Transverse colon (tissue), 4 donors: Measurements from ENCODE around the gene EIF3B. TPM values are rescaled to one million over a fixed set of nuclear protein-coding genes. Genes with fewer than 3 reads are reported as not detected.
A peak's percentile ranks its signal among the peaks of the same experiment; 100 is the strongest.
"Not testable (repeated sequence)": the region's sequence is repeated elsewhere in the genome, so short reads cannot be mapped to it uniquely, and the experiment has no call there.

Experiments
- DNase-seq: peaks from one replicate; pipeline ENCODE4 v3.0.0-alpha.2; 2019
- H3K27ac ChIP-seq, 4 donors: fragments of 200-600 bp; sonication (generic); 2 replicates each; pipeline ENCODE4 v1.5.1; 2016 to 2018; ENCODE audit warnings: inconsistent platforms in 4 of 4
- H3K27me3 ChIP-seq: fragments of 200-600 bp; sonication (generic); 2 replicates; pipeline ENCODE4 v1.5.1; 2017; ENCODE audit warnings: inconsistent platforms
- H3K36me3 ChIP-seq, 4 donors: fragments of 200-600 bp; sonication (generic); 2 replicates each; pipeline ENCODE4 v1.5.1; 2017 to 2019; ENCODE audit warnings: inconsistent platforms in 4 of 4
- H3K4me1 ChIP-seq, 4 donors: fragments of 200-600 bp; sonication (generic); 2 replicates each; pipeline ENCODE4 v1.5.1; 2017 to 2020; ENCODE audit warnings: inconsistent platforms in 4 of 4
- H3K4me3 ChIP-seq, 4 donors: fragments of 200-600 bp; sonication (generic); 1 replicate in 1 of 4; 2 replicates in 3 of 4; pipeline versions ENCODE4 v1.5.1 to v1.6.1; 2017 to 2019; ENCODE audit warnings: inconsistent platforms in 4 of 4
- H3K9me3 ChIP-seq, 2 donors: fragments of 200-600 bp; sonication (generic); 2 replicates each; pipeline ENCODE4 v1.5.1; 2017 to 2019; ENCODE audit warnings: inconsistent platforms in 2 of 2
- CTCF ChIP-seq, 5 experiments: fragments of 200-600 bp in 3 of 5; fragments of 450-650 bp in 2 of 5; sonication (generic) in 3 of 5; IDR thresholded peaks; 1 replicate in 2 of 5; 2 replicates in 3 of 5; pipeline ENCODE4 v1.5.1; 2016 to 2017; ENCODE audit warnings: antibody characterized with exemption in 5 of 5, inconsistent platforms in 3 of 5, mild to moderate bottlenecking in 2 of 5, moderate library complexity in 1 of 5
- EP300 ChIP-seq: sonication (generic); formaldehyde crosslinking; IDR thresholded peaks from one replicate; pipeline ENCODE4 v1.6.1; 2017; ENCODE audit warnings: antibody characterized with exemption, low read depth
- POLR2A ChIP-seq: fragments of 450-650 bp; IDR thresholded peaks from one replicate; pipeline ENCODE4 v1.6.1; 2016; ENCODE audit warnings: antibody characterized with exemption, mild to moderate bottlenecking, moderate library complexity
- POLR2AphosphoS5 ChIP-seq, 3 donors: sonication (generic); formaldehyde crosslinking; IDR thresholded peaks; one replicate each; pipeline ENCODE4 v1.6.1; 2016; ENCODE audit warnings: antibody characterized with exemption in 3 of 3
- WGBS, 2 donors: methylation state at CpG; one replicate each; pipeline ENCODE4 v1.1.5; 2018; ENCODE audit warnings: low coverage in 1 of 2; 5-methylcytosine and 5-hydroxymethylcytosine counted together
- in situ Hi-C, 4 donors: fragments of 200-750 bp; cut with MboI; loops; one replicate each; pipeline versions ENCODE4 v1.15.0 to v1.15.1; 2017; ENCODE audit warnings: low sequenced_read_pairs in 3 of 4, low pct_ligation_motif_present in 1 of 4, low pct_unique_long_range_greater_than_20kb in 1 of 4
- intact Hi-C: fragments of 100-400 bp; cut with DNase I; formaldehyde crosslinking; loops from one replicate; pipeline ENCODE4 v1.15.1; 2023; ENCODE audit warnings: low total_unique reads
- total RNA-seq, 4 donors: library from RNA; depleted of rRNA; stranded (reverse); fragments of >200 nt; gene quantifications; one replicate each; pipeline ENCODE4 v1.1.0, GENCODE V29; 2016

Gene EIF3B
- total RNA-seq, 4 donors from 2014 or later = 75.4 to 201 (median 90.6) TPM

- intact Hi-C loops = no loop called here
- in situ Hi-C loops = loop anchor here in 2 of 4 donors (25.0 kb wide), 1 partner anchor 738 kb away; no protein-coding TSS in a partner anchor
Measured at GRCh38 chr7:2325162-2325561, 29.5 kb upstream of the EIF3B start.

GRCh38 chr7:2326951-2327350 lies 27.7 kb upstream of the EIF3B start:
- WGBS, 2 donors = 83 to 94% methylated on average over 7 of the region's 7 CpGs
- Histone ChIP-seq H3K27ac (no peak overlapping the region), H3K4me1 (no peaks in the 10 kb centered on the region), H3K4me3 (no peak overlapping the region), H3K27me3 (no peaks in the 10 kb centered on the region), H3K9me3 (no peaks in the 10 kb centered on the region), H3K36me3 (no peaks in the 10 kb centered on the region)
- no peak for DNase-seq
- intact Hi-C loops = no loop called here
- no peak for TF ChIP-seq CTCF (IDR thresholded peaks at IDR 0.05)
- no peak for TF ChIP-seq POLR2AphosphoS5 (IDR thresholded peaks at IDR 0.05)
- TF ChIP-seq EP300 = no peak
- no peak for TF ChIP-seq POLR2A
- in situ Hi-C loops = loop anchor here in 2 of 4 donors (25.0 kb wide), 1 partner anchor 740 kb away; no protein-coding TSS in a partner anchor

More at GRCh38 chr7:2325162-2325561, 29.5 kb upstream of the EIF3B start:
- 48% methylated on average over 4 of the region's 4 CpGs; no CpG with 5 or more reads in 1 of the 2 donors for WGBS, 2 donors
- no peaks in the 10 kb centered on the region for H3K27me3 ChIP-seq
- H3K9me3 ChIP-seq = no peaks in the 10 kb centered on the region
- peak overlapping the region in 2 of 4 donors; percentile 5 to 19 for H3K27ac ChIP-seq
- no peaks in the 10 kb centered on the region for H3K36me3 ChIP-seq
- H3K4me3 ChIP-seq = no peak overlapping the region
- no peak for DNase-seq
- TF ChIP-seq EP300 (no peak), CTCF (IDR thresholded peaks at IDR 0.05) (no peak), POLR2AphosphoS5 (IDR thresholded peaks at IDR 0.05) (no peak), POLR2A (no peak)
- no peaks in the 10 kb centered on the region for H3K4me1 ChIP-seq

- intact Hi-C loops = no loop called here
Measured at GRCh38 chr7:2330493-2330892, 24.1 kb upstream of the EIF3B start.

GRCh38 chr7:2331707-2332106 lies 22.9 kb upstream of the EIF3B start:
- TF ChIP-seq POLR2A = no peak
- no peak for TF ChIP-seq EP300
- TF ChIP-seq CTCF (IDR thresholded peaks at IDR 0.05) = no peak
- TF ChIP-seq POLR2AphosphoS5 (IDR thresholded peaks at IDR 0.05) = no peak
- Histone ChIP-seq H3K27ac (no peak overlapping the region), H3K27me3 (no peaks in the 10 kb centered on the region), H3K4me1 (no peaks in the 10 kb centered on the region), H3K4me3 (no peak overlapping the region), H3K9me3 (no peaks in the 10 kb centered on the region), H3K36me3 (no peaks in the 10 kb centered on the region)
- WGBS, 2 donors = 58 to 73% methylated on average over 3 to 6 of the region's 6 CpGs
- DNase-seq = no peak
- intact Hi-C loops = no loop called here
- in situ Hi-C loops = loop anchor here in 2 of 4 donors (25.0 kb wide), 1 partner anchor 744 kb away; no protein-coding TSS in a partner anchor

More at GRCh38 chr7:2330493-2330892, 24.1 kb upstream of the EIF3B start:
- Histone ChIP-seq H3K36me3 (no peaks in the 10 kb centered on the region), H3K9me3 (no peaks in the 10 kb centered on the region), H3K4me1 (no peaks in the 10 kb centered on the region), H3K27me3 (no peaks in the 10 kb centered on the region), H3K4me3 (no peak overlapping the region), H3K27ac (no peak overlapping the region)
- TF ChIP-seq POLR2AphosphoS5 (IDR thresholded peaks at IDR 0.05) (no peak), EP300 (no peak), CTCF (IDR thresholded peaks at IDR 0.05) (no peak), POLR2A (no peak)
- DNase-seq = no peak
- in situ Hi-C loops = loop anchor here in 2 of 4 donors (25.0 kb wide), 1 partner anchor 743 kb away; no protein-coding TSS in a partner anchor
- 88% methylated on average over 2 of the region's 2 CpGs; no CpG with 5 or more reads in 1 of the 2 donors for WGBS, 2 donors

GRCh38 chr7:2332606-2333231 lies 21.9 kb upstream of the EIF3B start:
- H3K9me3 ChIP-seq, H3K4me3 ChIP-seq, H3K4me1 ChIP-seq, H3K36me3 ChIP-seq, DNase-seq, intact Hi-C loops, H3K27me3 ChIP-seq, H3K27ac ChIP-seq: not testable (repeated sequence)
- 87 to 90% methylated on average over 2 to 4 of the region's 4 CpGs for WGBS, 2 donors
- in situ Hi-C loops = loop anchor here in 2 of 4 donors (25.0 kb wide), 1 partner anchor 745 kb away; no protein-coding TSS in a partner anchor
